Gastroesophageal sphincter (tissue), 3 donors: ENCODE results near the gene LMTK3.

Experiments
- CTCF ChIP-seq, 4 experiments: fragments of 200-600 bp in 2 of 4; fragments of 450-650 bp in 2 of 4; sonication (generic) in 1 of 4; IDR thresholded peaks; one replicate each; pipeline ENCODE4 v1.5.1; 2017 to 2019; ENCODE audit warnings: antibody characterized with exemption in 4 of 4, mild to moderate bottlenecking in 2 of 4, moderate library complexity in 2 of 4
- EP300 ChIP-seq: sonication (generic); formaldehyde crosslinking; IDR thresholded peaks from one replicate; pipeline ENCODE4 v1.6.1; 2017; ENCODE audit warnings: antibody characterized with exemption, mild to moderate bottlenecking
- POLR2A ChIP-seq, 2 donors: fragments of 450-650 bp; IDR thresholded peaks; one replicate each; pipeline ENCODE4 v1.6.1; 2017; ENCODE audit warnings: antibody characterized with exemption in 2 of 2, mild to moderate bottlenecking in 2 of 2, moderate library complexity in 1 of 2
- POLR2AphosphoS5 ChIP-seq: sonication (generic); formaldehyde crosslinking; IDR thresholded peaks from one replicate; pipeline ENCODE4 v1.6.1; 2017; ENCODE audit warnings: antibody characterized with exemption

GRCh38 chr19:48458016-48458415 is 53.6 kb downstream of the LMTK3 start:
- TF ChIP-seq CTCF (IDR thresholded peaks at IDR 0.05) (no peak), POLR2AphosphoS5 (no peak), POLR2A (IDR thresholded peaks at IDR 0.05) (no peak), EP300 (no peak)
